Measurements from ENCODE around the gene GRHL1. TPM values are rescaled to one million over a fixed set of nuclear protein-coding genes. Genes with fewer than 3 reads are reported as not detected.

Gene GRHL1
- total and polyA plus RNA-seq, 2 donors (not counting 3 experiments of a cell fraction or from before 2014, with no cell fraction given) = 0.37 to 1.1 TPM

GRCh38 chr2:9959262-9959661 lies 7.8 kb downstream of the GRHL1 start:
- BruUV-seq (replicated peaks) = no TSS peak
- Histone ChIP-seq H3K79me2 (ENCODE audit: control insufficient read depth, insufficient read depth, low read length) (no peaks in the 10 kb centered on the region), H3K27me3 (ENCODE audit: control insufficient read depth in 2 of 2, insufficient read depth in 2 of 2, low read length in 2 of 2) (no peaks in the 10 kb centered on the region), H3K9me1 (replicated peaks; ENCODE audit: control insufficient read depth, extremely low read depth, insufficient read depth, low read length) (no peaks in the 10 kb centered on the region), H3K9ac (replicated peaks; ENCODE audit: extremely low read depth, insufficient read depth, low read length) (no peak overlapping the region), H2AFZ (ENCODE audit: low read depth, low read length) (no peak overlapping the region), H3K27ac (ENCODE audit: insufficient read depth, low read depth, low read length) (no peak overlapping the region), H3K36me3 (ENCODE audit: control insufficient read depth in 2 of 2, extremely low read depth in 1 of 2, insufficient read depth in 2 of 2, low read length in 2 of 2) (no peaks in the 10 kb centered on the region), H3K9me3 (replicated peaks; ENCODE audit: control insufficient read depth, insufficient read depth, low read length) (no peaks in the 10 kb centered on the region), H3K4me3 (replicated peaks in 1 of 3; ENCODE audit: insufficient read depth in 1 of 3, low read depth in 1 of 3, low read length in 3 of 3) (no peak overlapping the region), H4K20me1 (replicated peaks; ENCODE audit: control insufficient read depth, extremely low read depth, insufficient read depth, low read length) (no peaks in the 10 kb centered on the region), H3K4me1 (ENCODE audit: control insufficient read depth, extremely low read depth, insufficient read depth, low read length) (no peaks in the 10 kb centered on the region), H3K4me2 (ENCODE audit: insufficient read depth, low read length) (no peak overlapping the region)
- ChIA-PET POLR2A (no interaction called here), CTCF (no interaction called here)
- intact Hi-C loops (cut with micrococcal nuclease) = no loop called here
- dilution Hi-C loops (cut with MboI; ENCODE audit: extremely low pct_ligation_motif_present, low sequenced_read_pairs) = loop anchor here (25.0 kb wide), 1 partner anchor 147 kb away; no protein-coding TSS in a partner anchor
- TF ChIP-seq JUN (IDR thresholded peaks at IDR 0.05; ENCODE audit: borderline replicate concordance, insufficient read depth, insufficient read length, low read depth) (no peak), POLR2A (IDR thresholded peaks at IDR 0.05; ENCODE audit: low read depth, low read length) (no peak), FOS (IDR thresholded peaks at IDR 0.05; ENCODE audit: borderline replicate concordance, insufficient read depth, low read length) (no peak), POLR2AphosphoS5 (IDR thresholded peaks at IDR 0.05; ENCODE audit: insufficient read depth, low read depth, low read length) (no peak), MAX (IDR thresholded peaks at IDR 0.05; ENCODE audit: insufficient read depth, insufficient read length) (no peak), MYC (IDR thresholded peaks at IDR 0.05; ENCODE audit: low read depth, low read length) (no peak), GATA2 (IDR thresholded peaks at IDR 0.05; ENCODE audit: insufficient read depth, insufficient read length, low read depth, low read length) (no peak), CTCF (IDR thresholded peaks at IDR 0.05; ENCODE audit: extremely low read depth in 1 of 2, insufficient read depth in 1 of 2, low read depth in 1 of 2, low read length in 2 of 2) (no peak), EZH2 (IDR thresholded peaks at IDR 0.05; ENCODE audit: borderline replicate concordance, low read depth, low read length, severe bottlenecking) (no peak)
- no peak for FAIRE-seq
- DNase-seq (ENCODE audit: low read depth, low spot score) = no peak

All from endothelial cell of umbilical vein (primary cell).